Adrenal gland (tissue), 12 donors: ENCODE data around the gene SH2D4B. TPM values are rescaled to one million over a fixed set of nuclear protein-coding genes. Genes with fewer than 3 reads are reported as not detected.

Experiments
- DNase-seq, 7 donors: peaks; one replicate each; pipeline ENCODE4 v3.0.0-alpha.2; 2019 to 2020
- H3K27ac ChIP-seq, 5 donors: fragments of 200-600 bp; sonication (generic) in 4 of 5; 1 replicate in 3 of 5; 2 replicates in 2 of 5; pipeline versions ENCODE4 v1.5.1 to v1.8.0; 2016 to 2020; ENCODE audit warnings: mild to moderate bottlenecking in 1 of 5
- H3K27me3 ChIP-seq: fragments of 200-600 bp; 2 replicates; pipeline ENCODE4 v1.8.0; 2021
- H3K36me3 ChIP-seq, 2 donors: fragments of 200-600 bp; replicated peaks in 1 of 2; 1 replicate in 1 of 2; 2 replicates in 1 of 2; pipeline versions ENCODE4 v1.5.1 to v1.8.0; 2018 to 2022
- H3K4me1 ChIP-seq, 2 donors: fragments of 200-600 bp; replicated peaks in 1 of 2; 1 replicate in 1 of 2; 2 replicates in 1 of 2; pipeline versions ENCODE4 v1.5.1 to v1.8.0; 2018 to 2021
- H3K4me3 ChIP-seq, 4 donors: fragments of 200-600 bp; sonication (generic) in 3 of 4; one replicate each; pipeline ENCODE4 v1.5.1; 2016 to 2018
- H3K9me3 ChIP-seq, 3 donors: fragments of 200-600 bp; sonication (generic) in 1 of 3; replicated peaks in 1 of 3; 1 replicate in 2 of 3; 2 replicates in 1 of 3; pipeline versions ENCODE4 v1.5.1 to v1.8.0; 2016 to 2021
- POLR2A ChIP-seq, 2 donors: fragments of 450-650 bp; IDR thresholded peaks; one replicate each; pipeline ENCODE4 v1.6.1; 2017; ENCODE audit warnings: antibody characterized with exemption in 2 of 2, mild to moderate bottlenecking in 2 of 2, moderate library complexity in 1 of 2
- WGBS, 4 donors: extraction: QIAGEN DNeasy Blood & Tissue Kit in 2 of 4; methylation state at CpG; one replicate each; pipeline versions ENCODE4 v1.1.5 to v1.1.7; 2013 to 2017; 5-methylcytosine and 5-hydroxymethylcytosine counted together
- intact Hi-C, 2 donors: fragments of 100-400 bp; cut with DNase I; formaldehyde crosslinking; loops; one replicate each; pipeline versions ENCODE4 v1.14.1 to v1.15.0; 2022 to 2023
- polyA plus RNA-seq, 3 donors: library from polyadenylated mRNA; stranded (reverse); fragments of 200-250 nt in 2 of 3; fragments of 350-450 nt in 1 of 3; fragmentation: Illumina TruSeq in 1 of 3; extraction: RNeasy Lipid Tissue Mini Kit (QIAGEN cat#74804) in 1 of 3; gene quantifications; one replicate each; pipeline ENCODE4 v1.2.3, GENCODE V29; 2013 to 2014
- total RNA-seq, 9 donors: library from RNA; depleted of rRNA in 4 of 9; stranded (reverse); fragments of >200 nt in 4 of 9; fragments of 120-200 nt in 1 of 9; fragmentation: NEBNext Ultra II Directional in 1 of 9; extraction: Animal tissue kit (Norgen Biotek cat#: 25700) in 1 of 9; gene quantifications; one replicate each; pipeline versions ENCODE4 v1.1.0 to v1.2.4, GENCODE V29; 2013 to 2023
- TF ChIP-seq, protein P1 (sequence below), 6 experiments: fragments of 450-650 bp in 4 of 6; fragments of 200-600 bp in 2 of 6; sonication (generic) in 1 of 6; IDR thresholded peaks; 1 replicate in 5 of 6; 2 replicates in 1 of 6; pipeline versions ENCODE4 v1.5.1 to v1.8.0; 2016 to 2021; ENCODE audit warnings: antibody characterized with exemption in 6 of 6, mild to moderate bottlenecking in 2 of 6, moderate library complexity in 1 of 6
- donor health status: healthy with polysubstance abuse.
- donor health status: Bipolar disorder and iron deficiency.
- donor health status: DM: yes; HTN: yes; CAD: no.
- donor health status: DM: no; HTN: no; CAD: no.
- donor health status: DM: no; HTN: no; CAD: no.
- donor health status: DM: yes; HTN: yes; CAD: no.

Gene SH2D4B
- total and polyA plus RNA-seq, 12 donors, result 0.06 to 0.35 (median 0.07) TPM; not detected in 9

DNA sequence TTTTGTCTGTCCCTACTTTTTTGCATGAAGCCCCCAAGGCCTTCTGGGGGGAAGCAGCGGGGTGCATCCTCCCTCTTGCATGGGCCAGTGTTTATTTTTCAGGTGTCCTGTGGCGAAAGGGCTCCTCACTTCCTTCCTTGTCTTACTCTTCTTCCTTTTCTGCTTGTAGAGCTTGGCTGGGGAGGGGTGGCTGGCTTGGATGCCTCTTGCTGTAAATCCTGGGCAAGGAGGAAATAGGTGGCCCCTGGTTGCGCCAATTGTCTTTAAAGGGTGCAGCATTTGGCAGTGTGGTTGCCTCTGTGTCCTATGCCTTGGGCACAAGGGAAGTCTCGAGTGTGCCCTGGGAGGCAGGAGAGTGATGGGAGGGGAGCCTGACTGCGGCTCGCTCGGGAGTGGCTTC lies 95.0 kb downstream of the SH2D4B start:
- Histone ChIP-seq H3K27me3 (no peaks in the 10 kb centered on the region), H3K36me3 (no peaks in the 10 kb centered on the region), H3K27ac (no peak overlapping the region), H3K4me1 (no peaks in the 10 kb centered on the region), H3K4me3 (no peak overlapping the region), H3K9me3 (no peaks in the 10 kb centered on the region)
- no peak for DNase-seq
- TF ChIP-seq, protein P1, sequence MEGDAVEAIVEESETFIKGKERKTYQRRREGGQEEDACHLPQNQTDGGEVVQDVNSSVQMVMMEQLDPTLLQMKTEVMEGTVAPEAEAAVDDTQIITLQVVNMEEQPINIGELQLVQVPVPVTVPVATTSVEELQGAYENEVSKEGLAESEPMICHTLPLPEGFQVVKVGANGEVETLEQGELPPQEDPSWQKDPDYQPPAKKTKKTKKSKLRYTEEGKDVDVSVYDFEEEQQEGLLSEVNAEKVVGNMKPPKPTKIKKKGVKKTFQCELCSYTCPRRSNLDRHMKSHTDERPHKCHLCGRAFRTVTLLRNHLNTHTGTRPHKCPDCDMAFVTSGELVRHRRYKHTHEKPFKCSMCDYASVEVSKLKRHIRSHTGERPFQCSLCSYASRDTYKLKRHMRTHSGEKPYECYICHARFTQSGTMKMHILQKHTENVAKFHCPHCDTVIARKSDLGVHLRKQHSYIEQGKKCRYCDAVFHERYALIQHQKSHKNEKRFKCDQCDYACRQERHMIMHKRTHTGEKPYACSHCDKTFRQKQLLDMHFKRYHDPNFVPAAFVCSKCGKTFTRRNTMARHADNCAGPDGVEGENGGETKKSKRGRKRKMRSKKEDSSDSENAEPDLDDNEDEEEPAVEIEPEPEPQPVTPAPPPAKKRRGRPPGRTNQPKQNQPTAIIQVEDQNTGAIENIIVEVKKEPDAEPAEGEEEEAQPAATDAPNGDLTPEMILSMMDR (IDR thresholded peaks at IDR 0.05), result no peak
- no peak for TF ChIP-seq POLR2A (IDR thresholded peaks at IDR 0.05)
- intact Hi-C loops, result no loop called here
- 87 to 91% (median 89%) methylated on average over 7 of the region's 7 CpGs for WGBS, 4 donors

DNA sequence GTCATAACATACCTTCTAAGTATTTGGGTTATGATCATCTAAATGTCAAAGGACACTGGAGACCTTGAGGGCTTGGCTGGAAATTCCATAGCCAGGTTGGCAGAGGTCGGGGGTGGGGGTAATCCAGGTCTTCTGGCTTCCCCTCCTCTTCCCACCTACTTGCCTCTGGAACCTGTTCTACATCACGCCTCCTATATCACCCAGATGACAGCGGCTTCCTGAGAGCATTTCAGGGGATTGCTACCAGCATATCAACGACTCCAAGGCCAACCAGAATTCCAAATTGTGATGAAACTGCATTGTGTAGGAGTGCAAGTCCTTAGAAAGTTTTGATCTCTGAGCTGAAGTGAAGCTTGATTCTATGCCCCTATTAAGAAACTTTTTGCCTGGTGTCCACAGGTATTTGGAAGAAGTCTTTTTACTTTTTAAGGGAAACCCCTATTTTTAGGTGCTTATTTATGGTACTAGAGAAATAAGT lies 95.7 kb downstream of the SH2D4B start:
- Histone ChIP-seq H3K27me3 (no peaks in the 10 kb centered on the region), H3K4me1 (no peaks in the 10 kb centered on the region), H3K36me3 (no peaks in the 10 kb centered on the region), H3K27ac (no peak overlapping the region), H3K4me3 (no peak overlapping the region), H3K9me3 (no peaks in the 10 kb centered on the region)
- intact Hi-C loops, result no loop called here
- no peak for TF ChIP-seq POLR2A (IDR thresholded peaks at IDR 0.05)
- TF ChIP-seq, protein P1 (IDR thresholded peaks at IDR 0.05), result no peak
- DNase-seq, result no peak
- 49 to 62% (median 53%) methylated on average over 4 of the region's 4 CpGs for WGBS, 4 donors

DNA sequence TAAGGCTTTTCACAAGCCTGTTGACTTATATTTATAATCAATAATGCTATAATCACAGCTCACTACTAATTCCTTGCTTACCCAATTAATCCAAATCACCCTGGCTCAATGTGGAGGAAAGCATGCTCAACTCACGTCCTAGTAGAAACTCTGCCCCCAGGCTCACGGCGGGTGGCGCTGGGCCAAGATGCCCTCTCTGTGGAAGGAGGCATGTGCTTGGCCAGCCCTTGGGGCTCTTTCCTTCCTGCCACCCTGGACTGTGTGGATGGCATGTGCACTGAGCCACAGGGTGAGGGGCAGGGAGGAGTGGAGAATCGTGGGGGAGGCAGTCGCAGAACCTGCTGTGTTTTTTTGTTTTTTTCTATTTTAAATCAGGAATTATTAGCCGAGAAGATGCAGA lies 96.2 kb downstream of the SH2D4B start:
- 81 to 87% (median 84%) methylated on average over 7 of the region's 7 CpGs for WGBS, 4 donors
- Histone ChIP-seq H3K36me3 (no peaks in the 10 kb centered on the region), H3K27me3 (no peaks in the 10 kb centered on the region), H3K4me1 (no peaks in the 10 kb centered on the region), H3K9me3 (no peaks in the 10 kb centered on the region), H3K27ac (no peak overlapping the region), H3K4me3 (no peak overlapping the region)
- TF ChIP-seq POLR2A (IDR thresholded peaks at IDR 0.05), result no peak
- TF ChIP-seq, protein P1 (IDR thresholded peaks at IDR 0.05), result no peak
- no peak for DNase-seq
- intact Hi-C loops, result no loop called here

DNA sequence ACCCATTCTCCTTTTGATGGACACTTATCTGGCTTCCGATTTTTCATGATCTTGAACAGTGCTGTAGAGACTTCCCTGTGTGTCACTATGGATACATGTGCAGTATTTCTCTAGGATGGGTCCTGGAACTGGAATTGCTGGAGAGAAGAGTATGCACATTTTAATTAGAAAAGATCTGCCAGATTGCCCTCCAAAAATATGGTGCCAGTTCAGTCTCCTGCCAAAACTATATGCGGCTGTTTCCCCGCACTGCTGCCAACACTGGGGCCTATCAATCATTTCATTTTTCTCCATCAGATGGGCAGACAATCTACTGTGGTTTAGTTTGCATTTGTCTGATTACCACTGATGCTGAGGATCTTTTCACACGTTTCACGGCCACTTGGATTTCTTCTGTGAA lies 105.0 kb downstream of the SH2D4B start:
- H3K27ac ChIP-seq, result no peak overlapping the region
- DNase-seq, result no peak
- no peak for TF ChIP-seq POLR2A (IDR thresholded peaks at IDR 0.05)
- TF ChIP-seq, protein P1 (IDR thresholded peaks at IDR 0.05), result no peak
- 78 to 82% (median 81%) methylated on average over 5 of the region's 5 CpGs for whole genome bisulfite sequencing, 4 donors
- intact Hi-C loops, result no loop called here
- H3K27me3 ChIP-seq, result no peaks in the 10 kb centered on the region
- no peak overlapping the region for H3K4me3 ChIP-seq
- no peaks in the 10 kb centered on the region for H3K36me3 ChIP-seq
- no peaks in the 10 kb centered on the region for H3K9me3 ChIP-seq
- H3K4me1 ChIP-seq, result no peaks in the 10 kb centered on the region
